Measurements from ENCODE around the gene MAN2A1.

The MAN2A1 gene

GRCh38 chr5:109701252-109701651 lies 11.5 kb downstream of the MAN2A1 start:
- no peaks in the 10 kb centered on the region for H3K36me3 ChIP-seq (ENCODE audit: control insufficient read depth, insufficient read depth, low read length)
- H3K27me3 ChIP-seq (replicated peaks; ENCODE audit: control insufficient read depth, insufficient read depth, low read length), result no peaks in the 10 kb centered on the region
- H3K4me3 ChIP-seq (replicated peaks; ENCODE audit: low read depth, low read length), result no peak overlapping the region
- TF ChIP-seq CTCF (IDR thresholded peaks at IDR 0.05; ENCODE audit: insufficient read depth, low read length, poor library complexity, severe bottlenecking), result no peak
- DNase-seq (ENCODE audit: extremely low read depth, insufficient read length), result no peak

- Histone ChIP-seq H3K4me3 (replicated peaks; ENCODE audit: low read depth, low read length) (no peak overlapping the region), H3K36me3 (ENCODE audit: control insufficient read depth, insufficient read depth, low read length) (no peaks in the 10 kb centered on the region), H3K27me3 (replicated peaks; ENCODE audit: control insufficient read depth, insufficient read depth, low read length) (no peaks in the 10 kb centered on the region)
- DNase-seq (ENCODE audit: extremely low read depth, insufficient read length), result no peak
- no peak for TF ChIP-seq CTCF (IDR thresholded peaks at IDR 0.05; ENCODE audit: insufficient read depth, low read length, poor library complexity, severe bottlenecking)
These were observed 12.1 kb downstream of the MAN2A1 start for GRCh38 chr5:109701792-109702191.

GRCh38 chr5:109703166-109703565 lies 13.4 kb downstream of the MAN2A1 start:
- no peak for DNase-seq (ENCODE audit: extremely low read depth, insufficient read length)
- Histone ChIP-seq H3K27me3 (replicated peaks; ENCODE audit: control insufficient read depth, insufficient read depth, low read length) (no peaks in the 10 kb centered on the region), H3K36me3 (ENCODE audit: control insufficient read depth, insufficient read depth, low read length) (no peaks in the 10 kb centered on the region), H3K4me3 (replicated peaks; ENCODE audit: low read depth, low read length) (no peak overlapping the region)
- TF ChIP-seq CTCF (IDR thresholded peaks at IDR 0.05; ENCODE audit: insufficient read depth, low read length, poor library complexity, severe bottlenecking), result no peak

- H3K27me3 ChIP-seq (replicated peaks; ENCODE audit: control insufficient read depth, insufficient read depth, low read length), result no peaks in the 10 kb centered on the region
- no peak overlapping the region for H3K4me3 ChIP-seq (replicated peaks; ENCODE audit: low read depth, low read length)
- TF ChIP-seq CTCF (IDR thresholded peaks at IDR 0.05; ENCODE audit: insufficient read depth, low read length, poor library complexity, severe bottlenecking), result no peak
- H3K36me3 ChIP-seq (ENCODE audit: control insufficient read depth, insufficient read depth, low read length), result no peaks in the 10 kb centered on the region
- no peak for DNase-seq (ENCODE audit: extremely low read depth, insufficient read length)
These were observed 14.1 kb downstream of the MAN2A1 start for GRCh38 chr5:109703829-109704228.

GRCh38 chr5:109704282-109704952 lies 14.7 kb downstream of the MAN2A1 start:
- TF ChIP-seq CTCF (IDR thresholded peaks at IDR 0.05; ENCODE audit: insufficient read depth, low read length, poor library complexity, severe bottlenecking), result no peak
- no peaks in the 10 kb centered on the region for H3K27me3 ChIP-seq (replicated peaks; ENCODE audit: control insufficient read depth, insufficient read depth, low read length)
- no peak overlapping the region for H3K4me3 ChIP-seq (replicated peaks; ENCODE audit: low read depth, low read length)
- DNase-seq (ENCODE audit: extremely low read depth, insufficient read length), result no peak
- H3K36me3 ChIP-seq (ENCODE audit: control insufficient read depth, insufficient read depth, low read length), result no peaks in the 10 kb centered on the region

- H3K36me3 ChIP-seq (ENCODE audit: control insufficient read depth, insufficient read depth, low read length), result no peaks in the 10 kb centered on the region
- no peak for DNase-seq (ENCODE audit: extremely low read depth, insufficient read length)
- no peaks in the 10 kb centered on the region for H3K27me3 ChIP-seq (replicated peaks; ENCODE audit: control insufficient read depth, insufficient read depth, low read length)
- TF ChIP-seq CTCF (IDR thresholded peaks at IDR 0.05; ENCODE audit: insufficient read depth, low read length, poor library complexity, severe bottlenecking), result no peak
- no peak overlapping the region for H3K4me3 ChIP-seq (replicated peaks; ENCODE audit: low read depth, low read length)
These were observed 15.9 kb downstream of the MAN2A1 start for GRCh38 chr5:109705596-109705995.
